IMR-90 (cell line): Measurements from ENCODE around the gene KITLG. TPM values are rescaled to one million over a fixed set of nuclear protein-coding genes. Genes with fewer than 3 reads are reported as not detected.

Experiments used
- ATAC-seq: fragments of 200-7000 bp; cut with Tn5 transposase; 2 replicates; pipeline ENCODE4 v1.9.1; 2020; ENCODE audit warnings: low read depth, mild to moderate bottlenecking, moderate library complexity
- BruUV-seq: library from RNA; stranded (reverse); fragments of 400-500 nt; replicated peaks from 2 replicates; lab custom pipeline; 2021; lab: Mats Ljungman, UMichigan
- CTCF ChIA-PET: fragments of 300-600 bp; formaldehyde crosslinking; extraction: SDS; loops from one replicate; lab custom pipeline; 2021; ENCODE audit warnings: antibody characterized with exemption; lab: Yijun Ruan, JAX
- POLR2A ChIA-PET: fragments of 300-600 bp; sonication (Branson Sonifier 250); formaldehyde crosslinking; loops from one replicate; lab custom pipeline; 2022; ENCODE audit warnings: antibody characterized with exemption; ENCODE audit not compliant: unreplicated experiment; lab: Charles Lee
- DNase-seq: peaks from one replicate; pipeline ENCODE4 v3.0.0; 2013
- H2AFZ ChIP-seq: replicated peaks from 2 replicates; pipeline ENCODE3; 2013; ENCODE audit warnings: low read length, mild to moderate bottlenecking; ENCODE audit not compliant: poor library complexity
- H2AK5ac ChIP-seq: 2 replicates; pipeline ENCODE4 v1.6.1; 2013; ENCODE audit warnings: low read depth, low read length, inconsistent platforms
- H2AK9ac ChIP-seq: replicated peaks from 2 replicates; pipeline ENCODE3; 2013; ENCODE audit warnings: mild to moderate bottlenecking, low read depth, low read length, moderate library complexity; ENCODE audit not compliant: poor library complexity
- H2BK120ac ChIP-seq: 2 replicates; pipeline ENCODE4 v1.6.1; 2013; ENCODE audit warnings: low read depth, low read length, inconsistent platforms
- H2BK15ac ChIP-seq: 3 replicates; pipeline ENCODE4 v1.6.1; 2013; ENCODE audit warnings: low read depth, low read length, inconsistent platforms
- H2BK20ac ChIP-seq: 2 replicates; pipeline ENCODE4 v1.6.1; 2013; ENCODE audit warnings: low read depth, mild to moderate bottlenecking, inconsistent platforms, low read length, moderate library complexity
- H2BK5ac ChIP-seq: 2 replicates; pipeline ENCODE4 v1.6.1; 2013; ENCODE audit warnings: mild to moderate bottlenecking, low read depth, low read length, inconsistent platforms; ENCODE audit not compliant: poor library complexity, severe bottlenecking
- H3K14ac ChIP-seq: replicated peaks from 2 replicates; pipeline ENCODE4 v1.6.1; 2013; ENCODE audit warnings: low read depth, low read length, inconsistent platforms
- H3K18ac ChIP-seq: 2 replicates; pipeline ENCODE4 v1.6.1; 2013; ENCODE audit warnings: low read depth, low read length, control low read depth
- H3K23ac ChIP-seq: 2 replicates; pipeline ENCODE4 v1.6.1; 2013; ENCODE audit warnings: low read depth, low read length, inconsistent platforms
- H3K27ac ChIP-seq: 2 replicates; pipeline ENCODE4 v1.5.1; 2013; ENCODE audit warnings: mild to moderate bottlenecking, control low read depth, low read length; ENCODE audit not compliant: insufficient read depth
- H3K27me3 ChIP-seq: 2 replicates; pipeline ENCODE4 v1.6.1; 2013; ENCODE audit warnings: low read length; ENCODE audit not compliant: control insufficient read depth, insufficient read depth
- H3K36me3 ChIP-seq: 2 replicates; pipeline ENCODE4 v1.6.1; 2013; ENCODE audit warnings: low read length, mixed read lengths; ENCODE audit not compliant: control insufficient read depth, insufficient read depth
- H3K4ac ChIP-seq: 2 replicates; pipeline ENCODE4 v1.6.1; 2013; ENCODE audit warnings: low read depth, low read length, inconsistent platforms
- H3K4me1 ChIP-seq: 2 replicates; pipeline ENCODE4 v1.6.1; 2013; ENCODE audit warnings: low read length, mixed read lengths; ENCODE audit not compliant: control insufficient read depth, insufficient read depth
- H3K4me2 ChIP-seq: 2 replicates; pipeline ENCODE4 v1.6.1; 2013; ENCODE audit warnings: low read depth, mild to moderate bottlenecking, control low read depth, low read length, moderate library complexity
- H3K4me3 ChIP-seq: 2 replicates; pipeline ENCODE4 v1.5.1; 2013; ENCODE audit warnings: low read depth, mild to moderate bottlenecking, control low read depth, low read length, moderate library complexity; ENCODE audit not compliant: insufficient read depth
- H3K56ac ChIP-seq: 2 replicates; pipeline ENCODE4 v1.6.1; 2013; ENCODE audit warnings: low read length, inconsistent platforms; ENCODE audit not compliant: insufficient read depth; ENCODE audit errors: extremely low read depth
- H3K79me1 ChIP-seq, 2 experiments: 2 replicates each; pipeline ENCODE4 v1.6.1; 2013; ENCODE audit warnings: low read length in 2 of 2, inconsistent platforms in 1 of 2, low read depth in 1 of 2
- H3K9ac ChIP-seq: 2 replicates; pipeline ENCODE4 v1.6.1; 2013; ENCODE audit warnings: low read depth, low read length, control low read depth
- H3K9me1 ChIP-seq: 2 replicates; pipeline ENCODE4 v1.6.1; 2013; ENCODE audit warnings: low read length, inconsistent platforms; ENCODE audit not compliant: insufficient read depth
- H3K9me3 ChIP-seq: 2 replicates; pipeline ENCODE4 v1.6.1; 2013; ENCODE audit warnings: low read length; ENCODE audit not compliant: control insufficient read depth, insufficient read depth
- H4K20me1 ChIP-seq: 2 replicates; pipeline ENCODE4 v1.6.1; 2013; ENCODE audit warnings: low read length, inconsistent platforms; ENCODE audit not compliant: insufficient read depth
- H4K5ac ChIP-seq: 2 replicates; pipeline ENCODE4 v1.6.1; 2013; ENCODE audit warnings: mild to moderate bottlenecking, low read depth, low read length, control low read depth
- H4K8ac ChIP-seq, 2 experiments: 2 replicates each; pipeline ENCODE4 v1.6.1; 2013; ENCODE audit warnings: low read depth in 2 of 2, low read length in 2 of 2, control low read depth in 1 of 2, inconsistent platforms in 1 of 2
- H4K91ac ChIP-seq: 2 replicates; pipeline ENCODE4 v1.6.1; 2013; ENCODE audit warnings: low read depth, low read length, inconsistent platforms; ENCODE audit not compliant: insufficient read depth
- BHLHE40 ChIP-seq: fragments of 150-350 bp; IDR thresholded peaks from 2 replicates; pipeline ENCODE4 v1.6.1; 2016; ENCODE audit warnings: mild to moderate bottlenecking, low read depth, low read length
- CEBPB ChIP-seq: IDR thresholded peaks from 2 replicates; pipeline ENCODE4 v1.6.1; 2012; ENCODE audit warnings: low read depth, low read length, improper control_type of control experiment
- CHD1 ChIP-seq: IDR thresholded peaks from 2 replicates; pipeline ENCODE4 v1.6.1; 2012; ENCODE audit warnings: low read depth, low read length, improper control_type of control experiment
- FOS ChIP-seq: fragments of 150-350 bp; IDR thresholded peaks from 2 replicates; pipeline ENCODE4 v1.6.1; 2016; ENCODE audit warnings: low read depth, low read length
- MAFK ChIP-seq: IDR thresholded peaks from 2 replicates; pipeline ENCODE4 v1.6.1; 2012; ENCODE audit warnings: low read depth, low read length, improper control_type of control experiment
- MAZ ChIP-seq: IDR thresholded peaks from 2 replicates; pipeline ENCODE4 v1.6.1; 2012; ENCODE audit warnings: low read depth, mild to moderate bottlenecking, low read length, improper control_type of control experiment, moderate library complexity, borderline replicate concordance
- NFE2L2 ChIP-seq: fragments of 150-350 bp; IDR thresholded peaks from 2 replicates; pipeline ENCODE4 v1.6.1; 2016; ENCODE audit warnings: low read depth, mild to moderate bottlenecking, low read length
- RAD21 ChIP-seq: IDR thresholded peaks from 2 replicates; pipeline ENCODE4 v1.6.1; 2012; ENCODE audit warnings: low read length, improper control_type of control experiment
- RCOR1 ChIP-seq: IDR thresholded peaks from 2 replicates; pipeline ENCODE4 v1.6.1; 2012; ENCODE audit warnings: mild to moderate bottlenecking, low read length, improper control_type of control experiment; ENCODE audit not compliant: insufficient replicate concordance
- WGBS, 2 experiments: methylation state at CpG; one replicate each; pipeline versions ENCODE4 v1.1.5 to v1.1.7; 2013; ENCODE audit warnings: missing lambda C conversion rate in 2 of 2; ENCODE audit not compliant: insufficient read length in 1 of 2; ENCODE audit errors: extremely low coverage in 2 of 2; 5-methylcytosine and 5-hydroxymethylcytosine counted together
- dilution Hi-C: fragments of 300-500 bp; cut with HindIII; formaldehyde crosslinking; loops from one replicate; pipeline ENCODE4 v1.14.3; 2018; ENCODE audit warnings: low sequenced_read_pairs; ENCODE audit not compliant: unreplicated experiment
- in situ Hi-C: fragments of 300-500 bp; cut with MboI; formaldehyde crosslinking; loops from 3 replicates; pipeline ENCODE4 v1.14.3; 2019; ENCODE audit warnings: low sequenced_read_pairs, inconsistent platforms, mixed read lengths
- intact Hi-C: fragments of 100-400 bp; cut with micrococcal nuclease; formaldehyde crosslinking; loops from 2 replicates; pipeline ENCODE4 v1.10.0; 2022
- polyA plus RNA-seq, 3 experiments: library from polyadenylated mRNA; depleted of rRNA; stranded (reverse); fragments of >200 nt; gene quantifications; 2 replicates each; pipeline ENCODE4 v1.2.3, GENCODE V29; 2012; ENCODE audit warnings: low replicate concordance in 1 of 3
- total RNA-seq: library from RNA; depleted of rRNA; stranded (reverse); fragments of >200 nt; gene quantifications from 2 replicates; pipeline ENCODE4 v1.2.3, GENCODE V29; 2012
- TF ChIP-seq, protein P1 (sequence below): conservative IDR thresholded peaks from 2 replicates; pipeline ENCODE4 v1.5.1; 2012; ENCODE audit warnings: mild to moderate bottlenecking, low read depth, low read length, improper control_type of control experiment
- TF ChIP-seq, protein P2 (sequence below): fragments of 150-350 bp; IDR thresholded peaks from 2 replicates; pipeline ENCODE4 v1.6.1; 2016; ENCODE audit warnings: low read depth, mild to moderate bottlenecking, low read length, moderate library complexity, borderline replicate concordance

KITLG gene
- total and polyA plus RNA-seq, 2 of the 4 experiments (the other 2 are of a cell fraction), result 14.5 to 87.5 TPM

DNA sequence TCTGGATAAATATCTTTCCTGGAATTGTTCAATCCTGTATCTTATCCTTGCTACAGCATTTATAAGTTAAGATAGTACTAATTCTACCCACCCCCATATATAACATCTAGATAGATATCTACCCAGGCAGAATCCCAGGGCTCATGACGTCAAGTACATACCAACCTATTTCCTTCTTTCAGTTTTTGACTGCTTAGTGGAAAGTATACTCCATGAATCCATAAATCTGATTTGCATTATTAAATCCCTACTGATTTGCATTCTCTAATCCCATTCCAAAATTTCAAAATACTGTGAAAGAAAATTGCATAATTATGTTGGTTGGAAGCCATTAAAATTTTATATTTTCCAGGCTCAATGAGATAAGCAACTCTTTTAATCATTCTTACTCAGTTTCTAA lies 111.7 kb downstream of the KITLG start:
- H4K8ac ChIP-seq, result no peak overlapping the region
- in situ Hi-C loops, result no loop called here
- intact Hi-C loops, result no loop called here
- no peaks in the 10 kb centered on the region for H4K20me1 ChIP-seq
- DNase-seq (peak; percentile 8), ATAC-seq (no peak)
- H3K9me1 ChIP-seq, result no peaks in the 10 kb centered on the region
- WGBS, 2 experiments, result no CpG with 5 or more reads among the region's 1 CpG
- no peak overlapping the region for H3K56ac ChIP-seq
- no peak overlapping the region for H4K5ac ChIP-seq
- no TSS peak for BruUV-seq
- no peaks in the 10 kb centered on the region for H3K79me1 ChIP-seq
- H2AK9ac ChIP-seq, result no peak overlapping the region
- no peak overlapping the region for H2AFZ ChIP-seq
- H3K27me3 ChIP-seq, result no peaks in the 10 kb centered on the region
- ChIA-PET CTCF (no interaction called here), POLR2A (no interaction called here)
- no peak overlapping the region for H3K9ac ChIP-seq
- no peak overlapping the region for H2BK120ac ChIP-seq
- H3K18ac ChIP-seq, result no peak overlapping the region
- no peak overlapping the region for H3K4me3 ChIP-seq
- H2BK5ac ChIP-seq, result no peak overlapping the region
- H2AK5ac ChIP-seq, result no peak overlapping the region
- no peaks in the 10 kb centered on the region for H3K9me3 ChIP-seq
- H2BK15ac ChIP-seq, result no peak overlapping the region
- dilution Hi-C loops, result no loop called here
- no peak overlapping the region for H3K27ac ChIP-seq
- H3K36me3 ChIP-seq, result no peaks in the 10 kb centered on the region
- no peak overlapping the region for H3K4ac ChIP-seq
- H2BK20ac ChIP-seq, result no peak overlapping the region
- H4K91ac ChIP-seq, result no peak overlapping the region
- H3K4me2 ChIP-seq, result no peak overlapping the region
- TF ChIP-seq FOS (no peak), BHLHE40 (no peak), CHD1 (no peak), MAFK (no peak), CEBPB (no peak), MAZ (no peak), RCOR1 (no peak), RAD21 (no peak), NFE2L2 (no peak)
- TF ChIP-seq, protein P1, sequence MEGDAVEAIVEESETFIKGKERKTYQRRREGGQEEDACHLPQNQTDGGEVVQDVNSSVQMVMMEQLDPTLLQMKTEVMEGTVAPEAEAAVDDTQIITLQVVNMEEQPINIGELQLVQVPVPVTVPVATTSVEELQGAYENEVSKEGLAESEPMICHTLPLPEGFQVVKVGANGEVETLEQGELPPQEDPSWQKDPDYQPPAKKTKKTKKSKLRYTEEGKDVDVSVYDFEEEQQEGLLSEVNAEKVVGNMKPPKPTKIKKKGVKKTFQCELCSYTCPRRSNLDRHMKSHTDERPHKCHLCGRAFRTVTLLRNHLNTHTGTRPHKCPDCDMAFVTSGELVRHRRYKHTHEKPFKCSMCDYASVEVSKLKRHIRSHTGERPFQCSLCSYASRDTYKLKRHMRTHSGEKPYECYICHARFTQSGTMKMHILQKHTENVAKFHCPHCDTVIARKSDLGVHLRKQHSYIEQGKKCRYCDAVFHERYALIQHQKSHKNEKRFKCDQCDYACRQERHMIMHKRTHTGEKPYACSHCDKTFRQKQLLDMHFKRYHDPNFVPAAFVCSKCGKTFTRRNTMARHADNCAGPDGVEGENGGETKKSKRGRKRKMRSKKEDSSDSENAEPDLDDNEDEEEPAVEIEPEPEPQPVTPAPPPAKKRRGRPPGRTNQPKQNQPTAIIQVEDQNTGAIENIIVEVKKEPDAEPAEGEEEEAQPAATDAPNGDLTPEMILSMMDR, result no peak
- TF ChIP-seq, protein P2, sequence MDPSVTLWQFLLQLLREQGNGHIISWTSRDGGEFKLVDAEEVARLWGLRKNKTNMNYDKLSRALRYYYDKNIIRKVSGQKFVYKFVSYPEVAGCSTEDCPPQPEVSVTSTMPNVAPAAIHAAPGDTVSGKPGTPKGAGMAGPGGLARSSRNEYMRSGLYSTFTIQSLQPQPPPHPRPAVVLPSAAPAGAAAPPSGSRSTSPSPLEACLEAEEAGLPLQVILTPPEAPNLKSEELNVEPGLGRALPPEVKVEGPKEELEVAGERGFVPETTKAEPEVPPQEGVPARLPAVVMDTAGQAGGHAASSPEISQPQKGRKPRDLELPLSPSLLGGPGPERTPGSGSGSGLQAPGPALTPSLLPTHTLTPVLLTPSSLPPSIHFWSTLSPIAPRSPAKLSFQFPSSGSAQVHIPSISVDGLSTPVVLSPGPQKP, result no peak
- no peak overlapping the region for H3K23ac ChIP-seq
- H3K4me1 ChIP-seq, result peaks cover 2% of the 10 kb centered on the region; the same call in 1 of the 2 replicates
- no peak overlapping the region for H3K14ac ChIP-seq
